Colonic mucosa (tissue), 4 donors: ENCODE measurements around the gene PRAC2. TPM values are rescaled to one million over a fixed set of nuclear protein-coding genes. Genes with fewer than 3 reads are reported as not detected.

ENCODE experiments used
- DNase-seq: peaks from one replicate; pipeline ENCODE4 v3.0.0-alpha.2; 2020
- H3K27ac ChIP-seq: fragments of 200-600 bp; one replicate; pipeline ENCODE4 v1.8.0; 2021
- H3K27me3 ChIP-seq: fragments of 200-600 bp; one replicate; pipeline ENCODE4 v1.8.0; 2021
- H3K36me3 ChIP-seq: fragments of 200-600 bp; one replicate; pipeline ENCODE4 v1.8.0; 2021
- H3K4me1 ChIP-seq: fragments of 200-600 bp; one replicate; pipeline ENCODE4 v1.8.0; 2021; ENCODE audit warnings: mild to moderate bottlenecking
- H3K4me3 ChIP-seq: fragments of 200-600 bp; one replicate; pipeline ENCODE4 v1.8.0; 2021
- H3K9ac ChIP-seq, 2 donors: one replicate each; pipeline ENCODE4 v1.7.0; 2013; ENCODE audit warnings: control low read depth in 2 of 2, low read depth in 2 of 2, low read length in 2 of 2
- H3K9me3 ChIP-seq: fragments of 200-600 bp; one replicate; pipeline ENCODE4 v1.8.0; 2021
- CTCF ChIP-seq: fragments of 200-600 bp; IDR thresholded peaks from one replicate; pipeline ENCODE4 v1.8.0; 2022; ENCODE audit warnings: antibody characterized with exemption, mild to moderate bottlenecking
- intact Hi-C: fragments of 100-400 bp; cut with DNase I; formaldehyde crosslinking; loops from one replicate; pipeline ENCODE4 v1.14.1; 2022
- microRNA-seq: library from miRNA; unstranded; fragments of <30 nt; microRNA quantifications from one replicate; pipeline ENCODE4, GENCODE V29; 2019
- total RNA-seq, 2 donors: library from RNA; stranded (reverse); fragmentation: NEBNext Ultra II Directional in 1 of 2; extraction: Animal tissue kit (Norgen Biotek cat#: 25700) in 1 of 2; gene quantifications; one replicate each; pipeline ENCODE4 v1.2.1, GENCODE V29; 2021
- donor health status: healthy.
- donor health status: DM: no; HTN: no; CAD: no.
- donor health status: DM: no; HTN: no; CAD: no.

PRAC2 gene
- total RNA-seq, 2 donors from 2014 or later = 12.9 to 19.4 TPM

- no peaks in the 10 kb centered on the region for H3K27me3 ChIP-seq
- no peaks in the 10 kb centered on the region for H3K4me1 ChIP-seq
- no peak for DNase-seq
- H3K4me3 ChIP-seq = no peak overlapping the region
- H3K9ac ChIP-seq = no peak overlapping the region
- no peaks in the 10 kb centered on the region for H3K9me3 ChIP-seq
- no peak for TF ChIP-seq CTCF
- intact Hi-C loops = no loop called here
- H3K27ac ChIP-seq = no peak overlapping the region
- no peaks in the 10 kb centered on the region for H3K36me3 ChIP-seq
Measured at GRCh38 chr17:48767263-48767774, 44.3 kb downstream of the PRAC2 start.

- H3K27me3 ChIP-seq = no peaks in the 10 kb centered on the region
- no peaks in the 10 kb centered on the region for H3K36me3 ChIP-seq
- H3K4me3 ChIP-seq = no peak overlapping the region
- no peak for DNase-seq
- no peaks in the 10 kb centered on the region for H3K4me1 ChIP-seq
- intact Hi-C loops = no loop called here
- no peak overlapping the region for H3K9ac ChIP-seq
- no peak for TF ChIP-seq CTCF
- H3K27ac ChIP-seq = no peak overlapping the region
- H3K9me3 ChIP-seq = no peaks in the 10 kb centered on the region
Measured at GRCh38 chr17:48769009-48769675, 46.2 kb downstream of the PRAC2 start.

GRCh38 chr17:48770954-48771353 is 48.0 kb downstream of the PRAC2 start:
- H3K9me3 ChIP-seq = no peaks in the 10 kb centered on the region
- DNase-seq = no peak
- H3K4me1 ChIP-seq = no peaks in the 10 kb centered on the region
- no peak for TF ChIP-seq CTCF
- H3K27ac ChIP-seq = no peak overlapping the region
- H3K4me3 ChIP-seq = no peak overlapping the region
- H3K27me3 ChIP-seq = no peaks in the 10 kb centered on the region
- no peak overlapping the region for H3K9ac ChIP-seq
- no peaks in the 10 kb centered on the region for H3K36me3 ChIP-seq
- intact Hi-C loops = no loop called here

GRCh38 chr17:48773245-48773644 is 50.3 kb downstream of the PRAC2 start:
- intact Hi-C loops = no loop called here
- H3K27me3 ChIP-seq = no peaks in the 10 kb centered on the region

More at GRCh38 chr17:48773245-48773644, 50.3 kb downstream of the PRAC2 start:
- no peak for TF ChIP-seq CTCF
- DNase-seq = no peak
- Histone ChIP-seq H3K4me3 (no peak overlapping the region), H3K9me3 (no peaks in the 10 kb centered on the region), H3K27ac (no peak overlapping the region), H3K4me1 (no peaks in the 10 kb centered on the region), H3K9ac (no peak overlapping the region), H3K36me3 (no peaks in the 10 kb centered on the region)

Small RNAs within 50 kb of the gene (microRNA-seq; reads per million reads assigned to microRNA genes)
- gene MIR3185 = not detected

Other genes starting within 250 kb of the PRAC2 start
- gene HOXB1, start 192.2 kb upstream of the PRAC2 start, total RNA-seq = not detected
- 1 to 10 TPM; 2.6 to 6.4 TPM for gene HOXB2, start 178.1 kb upstream of the PRAC2 start, total RNA-seq
- gene HOXB4, start 144.8 kb upstream of the PRAC2 start, total RNA-seq = 1 to 10 TPM; 2.5 to 4.7 TPM
- gene HOXB3, start 132.9 kb upstream of the PRAC2 start, total RNA-seq = 10 to 100 TPM; 17.4 to 31.8 TPM
- gene HOXB5, start 129.4 kb upstream of the PRAC2 start, total RNA-seq = 10 to 100 TPM; 11.0 to 22.7 TPM
- gene HOXB6, start 118.2 kb upstream of the PRAC2 start, total RNA-seq = 10 to 100 TPM; 30.0 to 71.0 TPM
- gene HOXB7, start 112.2 kb upstream of the PRAC2 start, total RNA-seq = 10 to 100 TPM; 25.9 to 31.4 TPM
- gene HOXB8, start 107.9 kb upstream of the PRAC2 start, total RNA-seq = 1 to 10 TPM; 4.2 to 7.4 TPM
- 10 to 100 TPM; 37.1 to 73.9 TPM for gene HOXB9, start 96.8 kb upstream of the PRAC2 start, total RNA-seq
- gene PRAC1, start 667 bp upstream of the PRAC2 start, total RNA-seq = 100 to 1,000 TPM; 237 to 328 TPM
- gene HOXB13, start 5.6 kb downstream of the PRAC2 start, total RNA-seq = 100 to 1,000 TPM in 1 of 2 donors, 10 to 100 TPM in 1; 82.9 to 122 TPM
- 10 to 100 TPM in 1 of 2 donors, 1 to 10 TPM in 1; 8.2 to 18.7 TPM for gene TTLL6, start 94.0 kb downstream of the PRAC2 start, total RNA-seq
- 100 to 1,000 TPM; 187 to 232 TPM for gene CALCOCO2, start 107.8 kb downstream of the PRAC2 start, total RNA-seq
- 100 to 1,000 TPM; 200 to 341 TPM for gene ATP5MC1, start 169.6 kb downstream of the PRAC2 start, total RNA-seq
- gene UBE2Z, start 185.2 kb downstream of the PRAC2 start, total RNA-seq = 10 to 100 TPM; 68.1 to 68.8 TPM
- gene SNF8, start 221.7 kb downstream of the PRAC2 start, total RNA-seq = 100 to 1,000 TPM in 1 of 2 donors, 10 to 100 TPM in 1; 98.7 to 139 TPM
- not detected for gene GIP, start 245.4 kb downstream of the PRAC2 start, total RNA-seq